GM18873 (cell line): ENCODE data around the gene ZFR.
"Not testable (repeated sequence)": the region's sequence is repeated elsewhere in the genome, so short reads cannot be mapped to it uniquely, and the experiment has no call there.

ENCODE experiments used
- ATAC-seq: cut with Tn5 transposase; IDR thresholded peaks from one replicate; pipeline ENCODE4 v1.9.1; 2021; ENCODE audit warnings: mild to moderate bottlenecking, moderate library complexity, moderate number of reproducible peaks; ENCODE audit not compliant: unreplicated experiment, low FRiP score

Gene ZFR

DNA sequence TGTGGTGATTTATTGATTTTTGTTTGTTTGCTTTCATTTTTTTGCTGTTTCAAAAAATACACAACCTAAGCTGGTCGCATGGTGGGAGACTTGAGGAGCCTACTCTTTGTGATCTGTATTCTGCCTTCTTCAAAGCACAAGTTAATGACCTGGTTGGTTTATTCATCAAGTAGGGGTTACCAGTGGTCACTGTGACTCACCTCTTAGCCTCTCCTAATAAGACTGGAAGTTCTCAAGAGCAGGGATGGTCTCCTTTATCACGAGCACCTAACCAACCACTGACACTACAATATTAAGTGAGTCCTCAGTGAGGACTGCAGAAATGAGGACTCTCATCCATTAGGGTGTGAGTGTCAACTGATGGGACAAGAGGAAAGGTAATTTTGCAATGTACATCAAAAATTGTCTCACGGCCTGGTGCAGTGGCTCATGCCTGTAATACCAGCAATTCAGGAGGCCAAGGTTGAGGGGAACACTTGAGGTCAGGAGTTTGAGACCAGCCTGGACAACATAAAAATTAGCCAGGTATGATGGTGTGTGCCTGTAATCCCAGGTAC, 118.2 kb downstream of the ZFR start:
- ATAC-seq, result no peak

DNA sequence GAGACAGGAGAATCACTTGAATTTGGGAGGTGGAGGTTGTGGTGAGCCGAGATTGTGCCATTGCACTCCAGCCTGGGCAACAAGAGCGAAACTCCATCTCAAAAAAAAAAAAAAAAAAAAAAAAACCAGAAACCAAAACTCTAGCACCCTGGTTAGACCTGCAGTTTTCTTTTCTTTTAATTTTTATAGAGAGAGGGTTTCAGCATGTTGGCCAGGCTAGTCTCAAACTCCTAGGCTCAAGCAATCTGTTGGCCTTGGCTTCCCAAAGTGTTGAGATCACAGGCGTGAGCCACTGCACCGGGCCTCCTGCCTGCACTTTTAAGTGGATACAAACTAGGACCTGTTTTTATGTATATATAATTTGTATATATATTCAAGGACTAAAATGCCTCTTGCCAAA, 118.9 kb downstream of the ZFR start:
- no peak for ATAC-seq

DNA sequence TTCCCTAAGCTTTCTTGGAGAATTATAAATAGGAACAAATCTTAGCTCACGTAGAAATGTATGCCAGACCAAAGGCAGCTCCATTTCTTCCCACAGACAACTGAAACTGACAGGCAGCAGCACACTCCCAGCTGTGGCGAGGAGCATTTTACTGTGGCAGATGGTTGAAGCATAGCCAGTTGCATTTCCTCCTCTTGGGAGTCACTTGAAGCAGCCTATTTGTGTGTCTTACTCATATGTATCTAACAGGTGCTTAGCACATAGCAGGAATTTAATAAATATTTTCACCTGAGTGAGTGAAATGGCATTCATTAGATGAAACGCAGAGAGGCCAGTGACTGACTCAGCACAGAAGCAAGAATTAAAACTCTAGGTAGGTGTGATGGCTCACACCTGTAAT, 119.5 kb downstream of the ZFR start:
- ATAC-seq, result peak; percentile 59

DNA sequence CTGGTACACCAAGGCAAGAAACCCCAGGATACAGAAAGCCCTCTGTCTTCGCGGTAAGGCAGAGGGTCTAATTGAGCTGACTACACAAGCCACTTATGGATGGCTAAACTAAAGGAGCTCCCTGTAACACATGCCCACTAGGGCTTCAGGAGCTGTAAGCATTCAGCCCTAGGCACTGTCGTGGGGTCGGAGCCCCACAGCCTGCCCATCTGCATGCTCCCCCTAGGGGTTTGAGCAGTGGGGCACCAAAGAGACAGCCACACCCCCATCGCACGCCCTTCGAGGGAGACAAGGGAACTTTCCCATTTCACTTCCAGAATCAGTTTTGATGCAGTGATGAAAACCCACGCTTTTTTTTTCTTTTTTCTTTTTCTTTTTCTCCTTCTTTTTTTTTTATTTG, 120.8 kb downstream of the ZFR start:
- ATAC-seq, result no peak

DNA sequence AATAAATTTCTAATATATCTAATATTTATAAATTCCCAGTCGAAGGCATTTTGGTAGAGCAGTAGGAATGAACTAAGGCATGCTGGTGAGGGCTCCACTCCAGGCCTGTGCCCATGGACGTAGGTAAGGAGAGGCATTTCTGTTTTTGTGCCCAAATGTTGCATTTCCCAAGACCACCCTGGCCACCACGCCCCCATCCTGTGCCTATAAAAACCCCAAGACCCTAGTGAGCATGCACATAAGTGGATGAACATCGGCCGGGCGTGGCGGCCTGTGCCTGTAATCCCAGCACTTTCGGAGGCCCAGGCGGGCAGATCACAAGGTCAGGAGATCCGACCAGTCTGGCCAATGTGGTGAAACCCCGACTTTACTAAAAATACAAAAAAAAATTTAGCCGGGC, 121.7 kb downstream of the ZFR start:
- no peak for ATAC-seq

DNA sequence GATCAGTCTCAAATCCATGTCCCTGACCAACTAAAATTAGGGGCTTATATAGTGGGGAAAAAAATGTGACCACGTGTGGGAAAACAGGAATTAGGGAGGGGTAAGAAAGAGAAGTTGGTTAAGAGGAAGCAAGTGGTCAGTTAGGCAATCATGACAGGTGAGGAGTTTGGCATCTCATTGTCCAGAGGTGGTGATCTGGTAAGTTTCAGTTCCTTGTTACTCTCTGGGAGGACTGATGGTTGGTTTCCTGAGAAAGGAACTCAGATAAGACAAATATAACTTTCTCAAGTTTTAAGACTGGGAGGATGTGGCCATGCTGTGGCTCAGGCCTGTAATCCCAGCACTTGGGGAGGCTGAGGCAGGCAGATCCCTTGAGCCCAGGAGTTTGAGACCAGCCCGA, 122.8 kb downstream of the ZFR start:
- ATAC-seq, result not testable (repeated sequence)

- no peak for ATAC-seq
Observed at GRCh38 chr5:32320576-32320975, 124.0 kb downstream of the ZFR start.

- ATAC-seq, result no peak
Observed at GRCh38 chr5:32319926-32320543, 124.5 kb downstream of the ZFR start.

DNA sequence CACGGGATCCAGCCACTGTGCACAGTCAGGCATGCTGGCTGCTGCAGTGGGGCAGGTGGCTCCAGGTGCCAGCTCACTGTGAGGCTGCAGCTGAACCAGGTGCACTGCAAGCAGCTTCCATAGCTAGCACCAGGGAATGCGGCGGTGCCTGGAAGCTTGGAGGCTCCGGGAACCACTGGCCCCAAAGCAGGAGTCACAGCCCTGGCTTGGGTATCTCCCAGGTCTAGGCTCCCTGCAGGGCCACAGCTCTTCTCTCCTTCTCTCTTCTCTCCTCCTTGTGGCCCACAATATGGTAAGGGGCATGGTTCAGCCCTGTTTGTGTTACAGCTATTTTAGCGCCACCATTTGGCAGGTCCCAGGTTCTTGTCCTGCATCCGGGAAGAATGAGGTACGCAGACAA, 125.1 kb downstream of the ZFR start:
- no peak for ATAC-seq

GRCh38 chr5:32317041-32317440, 127.5 kb downstream of the ZFR start:
- ATAC-seq, result no peak

GRCh38 chr5:32315221-32316014, 129.1 kb downstream of the ZFR start:
- no peak for ATAC-seq

DNA sequence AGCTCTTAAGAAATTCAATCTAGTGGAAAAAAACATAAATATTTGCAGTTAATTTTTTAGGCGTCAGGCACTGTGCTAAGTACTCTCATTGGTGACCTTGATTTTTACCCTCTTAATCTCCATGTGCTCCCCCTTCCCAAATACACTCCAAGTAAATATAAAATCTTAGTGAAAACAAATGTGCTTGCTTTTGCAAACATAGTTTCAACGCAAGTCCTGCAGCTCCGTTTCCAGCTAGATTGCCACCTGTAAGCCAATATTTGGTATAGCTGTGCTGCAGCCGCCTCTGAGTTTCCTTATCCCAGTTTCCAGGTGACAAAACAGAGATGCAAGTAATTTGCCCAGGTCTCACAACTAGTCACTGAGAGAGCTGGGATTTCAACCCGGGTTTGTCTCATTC, 129.9 kb downstream of the ZFR start:
- ATAC-seq, result no peak

DNA sequence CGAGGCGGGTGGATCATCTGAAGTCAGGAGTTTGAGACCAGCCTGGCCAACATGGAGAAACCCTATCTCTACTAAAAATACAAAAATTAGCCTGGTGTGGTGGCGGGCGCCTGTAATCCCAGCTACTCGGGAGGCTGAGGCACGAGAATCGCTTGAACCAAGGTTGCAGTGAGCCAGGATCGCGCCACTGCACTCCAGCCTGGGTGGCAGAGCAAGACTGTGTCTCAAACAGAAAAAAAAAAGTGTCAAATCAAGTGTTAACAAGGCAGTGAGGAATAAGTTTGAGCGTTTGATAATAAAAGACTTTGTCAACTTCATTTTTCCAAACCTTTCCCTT, 130.4 kb downstream of the ZFR start:
- ATAC-seq, result not testable (repeated sequence)

DNA sequence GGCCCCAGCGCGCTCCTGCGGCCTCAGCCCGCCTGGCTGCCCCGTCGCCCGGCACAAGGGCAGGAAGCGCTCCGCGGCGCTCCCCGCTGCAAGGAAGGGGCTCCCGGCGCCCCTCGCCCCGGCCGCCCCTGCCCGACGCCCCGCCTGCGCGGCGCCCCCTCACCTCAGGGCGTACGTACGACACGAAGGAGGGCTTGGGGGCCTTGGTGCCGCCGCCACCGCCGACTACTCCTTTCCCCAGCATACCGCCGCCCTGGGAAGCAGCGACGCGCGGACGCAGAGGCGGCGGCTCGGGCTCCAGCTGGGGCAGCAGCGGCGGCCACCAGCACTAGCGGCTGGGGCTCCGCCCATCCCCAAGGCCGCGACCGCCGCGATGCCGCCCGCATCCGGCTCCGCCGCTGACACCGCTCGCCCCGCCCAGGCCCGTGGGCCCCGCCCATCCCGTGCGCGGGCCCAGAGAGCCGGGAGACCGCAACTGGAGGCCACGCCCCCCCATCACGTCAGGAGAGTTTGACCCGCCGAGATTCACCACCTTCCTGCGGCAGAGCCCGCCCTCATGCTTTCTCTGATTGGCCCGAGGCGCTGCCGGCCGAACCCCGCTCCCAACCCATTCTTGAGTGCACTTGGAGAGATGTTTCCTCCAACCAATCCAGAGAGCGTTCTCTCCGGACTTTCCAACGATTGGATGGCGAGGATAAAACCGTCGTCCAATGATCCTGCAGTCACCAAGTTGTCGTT, 131.8 kb downstream of the ZFR start, which contains the start of gene MTMR12:
Gene MTMR12, minus strand, starts transcription at position 345 of the 738 bp plus-strand sequence. Its CDS starts 101 bp downstream, at position 244.
- ATAC-seq, result peak; percentile 98

GRCh38 chr5:32312197-32312594, 132.3 kb downstream of the ZFR start:
- peak; percentile 23 for ATAC-seq

DNA sequence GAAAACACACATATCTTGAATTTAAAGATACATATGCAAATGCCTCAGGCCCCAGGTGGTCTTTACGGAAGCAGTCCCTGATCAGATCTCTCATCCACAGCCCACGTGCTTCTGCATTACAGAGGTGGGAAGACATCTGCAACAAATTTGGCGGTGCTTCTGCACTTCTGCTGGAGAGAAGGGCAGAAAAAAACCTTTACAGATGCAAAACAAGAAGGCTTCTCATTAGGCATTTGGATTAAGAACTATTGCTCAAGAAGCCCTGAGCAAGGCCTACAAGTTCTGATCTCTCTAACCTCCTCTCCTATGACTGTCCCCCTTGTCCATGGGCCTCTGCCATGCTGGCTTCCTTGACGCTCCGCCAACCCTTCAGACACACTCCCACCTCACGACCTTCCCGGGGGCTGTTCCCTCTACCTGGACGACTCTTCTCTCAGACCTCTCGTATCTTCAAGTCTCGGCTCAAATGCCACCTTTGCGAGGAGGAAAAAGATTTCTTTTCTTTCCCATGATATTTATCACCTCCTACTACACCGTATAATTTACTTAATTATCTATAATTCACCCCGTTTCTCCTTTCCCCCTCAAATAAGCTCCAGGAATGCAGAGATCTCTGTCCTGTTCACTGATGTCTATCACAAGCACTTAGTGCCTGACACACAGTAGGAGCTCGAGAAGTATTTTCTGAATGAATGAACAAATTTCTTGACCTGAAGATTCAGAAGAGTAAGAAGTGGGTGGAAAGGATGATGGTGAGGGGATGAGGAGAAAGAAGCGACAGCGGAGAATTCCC, 132.9 kb downstream of the ZFR start:
- no peak for ATAC-seq

GRCh38 chr5:32309761-32310160, 134.8 kb downstream of the ZFR start:
- no peak for ATAC-seq

DNA sequence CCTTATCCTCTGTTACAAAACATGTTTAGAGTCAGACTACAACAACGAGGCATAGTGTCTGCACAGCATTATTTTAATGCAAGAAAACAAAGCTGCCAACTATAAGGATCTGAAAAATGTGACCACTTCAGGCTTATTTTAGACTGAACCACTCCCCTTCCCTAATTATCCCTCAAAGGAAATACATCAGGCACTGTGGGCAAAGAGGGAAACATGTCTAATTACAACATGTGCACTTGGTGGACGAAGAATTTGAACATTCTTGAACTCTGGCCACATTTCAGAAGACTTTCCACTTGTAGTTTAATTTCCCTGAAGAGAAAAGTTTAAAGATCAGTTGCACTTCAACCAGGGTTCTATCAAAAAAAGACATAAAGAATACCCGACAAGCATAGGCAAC, 135.6 kb downstream of the ZFR start:
- no peak for ATAC-seq

DNA sequence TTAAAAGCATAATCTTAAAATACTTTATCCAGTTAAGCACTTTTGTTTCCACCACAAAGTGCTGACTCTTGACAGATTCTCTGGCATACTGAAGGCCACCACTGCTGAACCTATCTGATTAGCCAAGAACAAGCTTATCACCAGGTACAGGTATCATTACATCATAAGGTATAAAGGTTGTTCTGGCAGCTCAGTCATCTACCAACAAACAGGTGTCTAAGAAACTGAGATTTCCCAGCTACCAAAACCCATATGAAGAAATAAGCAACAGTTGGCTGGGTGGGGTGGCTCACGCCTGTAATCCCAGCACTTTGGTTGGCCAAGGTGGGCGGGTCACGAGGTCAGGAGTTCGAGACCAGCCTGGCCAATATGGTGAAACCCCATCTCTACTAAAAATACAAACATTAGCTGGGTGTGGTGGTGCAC, 136.8 kb downstream of the ZFR start:
- no peak for ATAC-seq

GRCh38 chr5:32304622-32305021, 139.9 kb downstream of the ZFR start:
- ATAC-seq, result no peak
